ENCODE measurements around the gene EXPH5.

EXPH5 gene

DNA sequence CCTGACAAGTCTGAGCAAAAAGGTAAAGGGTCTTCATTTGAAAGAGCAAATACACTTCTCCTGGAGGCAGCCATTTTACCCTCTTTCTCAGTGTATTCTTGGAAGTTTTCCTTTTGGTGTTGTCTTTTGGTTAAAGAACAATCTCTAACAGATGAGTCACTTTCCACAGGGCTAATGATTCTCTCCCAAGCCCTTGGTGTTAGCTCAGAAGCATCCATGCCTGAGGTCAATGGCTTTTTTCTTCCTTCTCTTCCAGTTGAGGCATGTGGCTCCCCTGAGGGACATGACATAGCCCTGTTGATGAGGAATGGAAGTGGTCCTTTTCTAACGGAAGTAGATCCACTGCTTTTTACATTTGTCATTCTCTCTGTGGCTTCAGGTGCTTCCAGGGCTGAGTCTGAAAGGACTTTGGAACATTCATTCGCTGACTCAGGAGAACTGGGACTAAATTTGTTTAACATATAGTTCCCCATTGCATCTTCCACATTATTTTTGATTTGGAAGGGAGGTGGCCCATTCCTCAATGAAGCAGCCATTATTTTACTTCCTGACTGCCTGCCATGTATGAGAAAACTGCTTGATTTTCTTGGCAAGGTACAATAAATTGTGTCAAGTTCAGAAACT is 81.6 kb downstream of the EXPH5 start:
- no peak overlapping the region for H3K4me3 ChIP-seq (ENCODE audit: low read depth, low read length)
- TF ChIP-seq, protein P1, sequence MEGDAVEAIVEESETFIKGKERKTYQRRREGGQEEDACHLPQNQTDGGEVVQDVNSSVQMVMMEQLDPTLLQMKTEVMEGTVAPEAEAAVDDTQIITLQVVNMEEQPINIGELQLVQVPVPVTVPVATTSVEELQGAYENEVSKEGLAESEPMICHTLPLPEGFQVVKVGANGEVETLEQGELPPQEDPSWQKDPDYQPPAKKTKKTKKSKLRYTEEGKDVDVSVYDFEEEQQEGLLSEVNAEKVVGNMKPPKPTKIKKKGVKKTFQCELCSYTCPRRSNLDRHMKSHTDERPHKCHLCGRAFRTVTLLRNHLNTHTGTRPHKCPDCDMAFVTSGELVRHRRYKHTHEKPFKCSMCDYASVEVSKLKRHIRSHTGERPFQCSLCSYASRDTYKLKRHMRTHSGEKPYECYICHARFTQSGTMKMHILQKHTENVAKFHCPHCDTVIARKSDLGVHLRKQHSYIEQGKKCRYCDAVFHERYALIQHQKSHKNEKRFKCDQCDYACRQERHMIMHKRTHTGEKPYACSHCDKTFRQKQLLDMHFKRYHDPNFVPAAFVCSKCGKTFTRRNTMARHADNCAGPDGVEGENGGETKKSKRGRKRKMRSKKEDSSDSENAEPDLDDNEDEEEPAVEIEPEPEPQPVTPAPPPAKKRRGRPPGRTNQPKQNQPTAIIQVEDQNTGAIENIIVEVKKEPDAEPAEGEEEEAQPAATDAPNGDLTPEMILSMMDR (conservative IDR thresholded peaks at IDR 0.05; ENCODE audit: low read depth, low read length) = no peak
- DNase-seq (ENCODE audit: low read depth) = peak; percentile 70

DNA sequence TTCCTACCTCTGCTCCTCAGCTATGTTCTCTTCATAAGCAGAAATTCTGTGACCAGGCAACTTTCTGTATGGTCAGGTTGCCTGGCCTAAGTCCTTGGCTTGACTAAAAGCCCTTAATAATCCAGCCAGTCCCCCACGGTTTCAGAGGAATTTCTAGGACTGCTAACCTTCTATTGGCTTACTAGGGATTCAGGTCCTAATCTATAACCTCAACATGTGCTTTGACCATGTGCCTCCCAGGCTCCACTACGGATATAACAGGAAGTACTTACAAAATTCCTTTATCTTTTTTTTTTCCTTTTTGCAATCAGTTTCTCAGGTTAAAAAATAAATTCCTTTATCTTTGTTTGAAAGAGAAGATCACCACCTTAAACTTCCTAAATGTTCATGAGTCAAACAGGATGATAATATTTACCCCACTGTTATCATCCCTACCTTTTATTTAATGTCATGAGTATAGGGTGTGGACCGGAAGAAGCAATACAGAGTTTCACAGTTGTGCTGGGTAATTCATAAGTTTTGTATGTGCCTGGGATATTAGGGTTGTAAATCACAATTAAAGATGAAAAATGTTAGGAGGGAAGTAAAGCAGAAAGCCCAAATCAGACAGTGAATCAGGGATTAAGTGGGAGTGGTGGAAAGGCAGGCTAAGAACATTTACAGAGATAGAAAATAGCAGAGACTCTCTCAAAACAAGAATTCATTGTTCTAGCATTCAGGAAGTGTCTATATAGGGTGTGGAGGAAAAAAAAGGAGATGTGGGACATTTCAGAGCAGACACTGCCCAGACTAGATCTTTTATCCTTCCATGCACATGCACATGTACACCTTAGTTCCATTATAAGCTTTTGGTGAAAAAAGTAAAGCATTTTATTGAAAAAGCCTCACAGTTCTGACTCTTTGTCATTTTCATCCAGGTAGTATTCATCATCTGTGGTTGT is 84.6 kb downstream of the EXPH5 start:
- TF ChIP-seq, protein P1 (conservative IDR thresholded peaks at IDR 0.05; ENCODE audit: low read depth, low read length) = no peak
- DNase-seq (ENCODE audit: low read depth) = no peak
- H3K4me3 ChIP-seq (ENCODE audit: low read depth, low read length) = no peak overlapping the region

DNA sequence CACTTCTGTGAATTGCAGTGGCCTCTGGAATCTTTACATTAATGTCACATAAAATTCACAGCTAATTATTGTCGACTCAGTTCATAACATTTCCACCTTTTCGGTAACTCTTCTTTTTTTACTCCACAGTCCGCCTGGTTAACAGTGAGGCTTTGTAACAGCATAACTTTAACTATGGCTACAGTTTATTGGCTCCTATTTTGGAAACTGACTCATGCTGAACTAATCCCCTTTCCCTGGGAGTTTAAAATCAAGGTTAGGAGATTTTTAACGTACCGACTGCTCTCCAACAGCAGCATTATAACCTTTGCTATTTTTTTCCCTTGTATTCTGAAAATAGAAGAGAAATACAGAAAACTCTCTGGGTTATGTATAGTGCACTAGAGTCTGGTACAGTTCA is 92.2 kb downstream of the EXPH5 start:
- no peak for DNase-seq (ENCODE audit: low read depth)
- TF ChIP-seq, protein P1 (conservative IDR thresholded peaks at IDR 0.05; ENCODE audit: low read depth, low read length) = no peak
- no peak overlapping the region for H3K4me3 ChIP-seq (ENCODE audit: low read depth, low read length)

DNA sequence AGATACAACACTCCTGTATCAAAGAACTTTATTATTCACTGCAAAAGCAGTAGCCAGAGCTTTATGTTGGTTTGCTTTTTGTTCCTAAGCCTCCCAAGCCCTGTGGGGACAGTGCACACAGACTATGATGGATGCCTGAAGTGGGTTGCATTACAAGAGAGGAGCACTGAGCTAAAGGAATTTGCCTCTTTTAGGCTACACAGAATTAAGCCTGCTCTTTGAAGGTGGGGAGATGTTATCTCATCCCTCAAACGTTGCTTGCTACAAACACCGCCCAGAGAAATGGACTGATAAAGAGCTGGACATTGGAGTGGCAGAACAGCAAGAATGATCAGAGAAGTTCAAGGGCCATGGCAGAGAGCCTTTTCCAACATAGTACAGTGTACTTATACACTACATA is 92.8 kb downstream of the EXPH5 start:
- no peak overlapping the region for H3K4me3 ChIP-seq (ENCODE audit: low read depth, low read length)
- no peak for DNase-seq (ENCODE audit: low read depth)
- TF ChIP-seq, protein P1 (conservative IDR thresholded peaks at IDR 0.05; ENCODE audit: low read depth, low read length) = no peak

DNA sequence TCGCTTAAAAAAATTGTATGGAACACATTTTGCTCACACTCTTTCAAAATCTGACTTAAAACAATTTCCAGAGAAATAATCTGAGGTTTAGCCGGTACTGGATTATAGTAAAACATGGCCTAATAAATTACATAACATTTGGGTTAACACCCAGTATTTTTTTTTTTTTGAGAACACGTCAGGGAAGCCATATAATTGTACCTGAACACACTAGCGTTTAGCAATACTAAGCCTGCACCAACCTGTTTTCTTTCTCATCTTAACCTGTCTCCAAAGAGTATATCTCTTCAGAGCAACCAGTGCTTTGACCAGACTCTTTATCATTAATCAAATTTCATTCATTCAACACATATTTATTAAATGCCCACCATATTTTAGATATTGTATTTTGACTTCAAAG is 93.4 kb downstream of the EXPH5 start:
- no peak overlapping the region for H3K4me3 ChIP-seq (ENCODE audit: low read depth, low read length)
- no peak for DNase-seq (ENCODE audit: low read depth)
- TF ChIP-seq, protein P1 (conservative IDR thresholded peaks at IDR 0.05; ENCODE audit: low read depth, low read length) = no peak

DNA sequence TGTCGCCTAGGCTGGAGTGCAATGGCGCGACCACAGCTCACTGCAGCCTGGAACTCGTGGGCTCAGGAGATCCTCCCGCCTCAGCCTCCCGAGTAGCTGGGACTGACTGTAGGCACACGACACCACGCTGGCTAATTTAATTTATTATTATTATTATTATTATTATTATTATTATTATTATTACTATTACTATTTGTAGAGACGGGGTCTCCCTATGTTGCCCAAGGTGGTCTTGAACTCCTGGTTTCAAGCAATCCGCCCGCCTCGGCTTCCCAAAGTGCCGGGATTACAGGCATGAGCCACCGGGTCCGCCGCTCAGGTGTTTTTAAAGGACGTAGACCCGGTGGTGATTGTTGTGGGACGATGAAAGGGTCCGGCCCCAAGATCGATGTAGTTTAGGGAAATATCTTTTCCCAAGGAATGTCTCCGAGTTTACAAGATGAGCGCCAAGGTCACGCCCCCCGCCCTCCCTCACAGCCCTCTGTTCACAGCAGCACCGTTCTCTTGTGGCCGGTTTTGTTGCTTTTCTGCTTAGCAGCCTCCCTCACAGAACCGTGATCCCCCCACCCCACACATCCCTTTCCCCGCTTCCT is 94.7 kb downstream of the EXPH5 start:
- TF ChIP-seq, protein P1 (conservative IDR thresholded peaks at IDR 0.05; ENCODE audit: low read depth, low read length) = no peak
- DNase-seq (ENCODE audit: low read depth) = no peak
- peak overlapping the region; percentile 70 for H3K4me3 ChIP-seq (ENCODE audit: low read depth, low read length)
